Muscle of leg (tissue), 16 donors: ENCODE data around the gene TNFRSF25. TPM values are rescaled to one million over a fixed set of nuclear protein-coding genes. Genes with fewer than 3 reads are reported as not detected.
A peak's percentile ranks its signal among the peaks of the same experiment; 100 is the strongest.

Experiments
- DNase-seq: peaks from one replicate; pipeline ENCODE4 v3.0.0; 2013
- H3K27ac ChIP-seq: one replicate; pipeline ENCODE4 v1.5.1; 2013; ENCODE audit warnings: mild to moderate bottlenecking, low read length, control low read depth
- H3K27me3 ChIP-seq: one replicate; pipeline ENCODE4 v1.6.1; 2013; ENCODE audit warnings: low read length; ENCODE audit not compliant: control insufficient read depth, insufficient read depth
- H3K36me3 ChIP-seq: one replicate; pipeline ENCODE4 v1.6.1; 2013; ENCODE audit warnings: low read length; ENCODE audit not compliant: control insufficient read depth, insufficient read depth
- H3K4me1 ChIP-seq: one replicate; pipeline ENCODE4 v1.6.1; 2013; ENCODE audit warnings: low read length; ENCODE audit not compliant: control insufficient read depth, insufficient read depth
- H3K4me3 ChIP-seq: one replicate; pipeline ENCODE4 v1.5.1; 2013; ENCODE audit warnings: low read length, control low read depth
- H3K9me3 ChIP-seq: replicated peaks from 2 replicates; pipeline ENCODE4 v1.6.1; 2013; ENCODE audit warnings: low read depth, low read length; ENCODE audit not compliant: control insufficient read depth
- WGBS: methylation state at CpG from one replicate; pipeline ENCODE4 v1.1.5; 2013; ENCODE audit warnings: missing lambda C conversion rate; ENCODE audit not compliant: insufficient coverage; 5-methylcytosine and 5-hydroxymethylcytosine counted together
- long read RNA-seq, 11 donors: transcript quantifications; one replicate each; lab custom pipeline, GENCODE V29; 2026
- polyA plus RNA-seq, 8 donors: library from polyadenylated mRNA; unstranded; fragments of 120-200 nt; gene quantifications; one replicate each; pipeline versions ENCODE4 v1.2.1 to v1.2.3, GENCODE V29; 2013; ENCODE audit warnings: inconsistent platforms in 1 of 8, low replicate concordance in 1 of 8; ENCODE audit not compliant: insufficient read length in 8 of 8, insufficient read depth in 1 of 8
- total RNA-seq: library from RNA; stranded (reverse); fragments of 120-200 nt; gene quantifications from one replicate; pipeline ENCODE4 v1.2.4, GENCODE V29; 2013

The TNFRSF25 gene
- total RNA-seq (10.3 TPM), polyA plus RNA-seq (10 to 100 TPM in 5 of 8 donors, 1 to 10 TPM in 3; 5.3 to 18.3 (median 11.3) TPM)
- long read RNA-seq, donor 1, partial matches to known transcripts, result 0 of 1 reads
- long read RNA-seq, donor 1, other reads (novel, unspliced or antisense), result 0 of 1 reads
- long read RNA-seq, donor 2, result 0 reads
- long read RNA-seq, donor 3, partial matches to known transcripts, result 5 of 6 reads
- long read RNA-seq, donor 3, other reads (novel, unspliced or antisense), result 0 of 6 reads
- long read RNA-seq, donor 4, result 0 reads
- long read RNA-seq, donor 5, partial matches to known transcripts, result 0 of 1 reads
- long read RNA-seq, donor 5, other reads (novel, unspliced or antisense), result 0 of 1 reads
- long read RNA-seq, donor 6, partial matches to known transcripts, result 0 of 10 reads
- long read RNA-seq, donor 6, other reads (novel, unspliced or antisense), result 0 of 10 reads
- long read RNA-seq, donor 7, partial matches to known transcripts, result 0 of 1 reads
- long read RNA-seq, donor 7, other reads (novel, unspliced or antisense), result 0 of 1 reads
- long read RNA-seq, donor 8, partial matches to known transcripts, result 0 of 1 reads
- long read RNA-seq, donor 8, other reads (novel, unspliced or antisense), result 0 of 1 reads
- long read RNA-seq, donor 9, result 0 reads
- long read RNA-seq, donor 10, partial matches to known transcripts, result 0 of 1 reads
- long read RNA-seq, donor 10, other reads (novel, unspliced or antisense), result 0 of 1 reads
- long read RNA-seq, donor 11, result 0 reads

GRCh38 chr1:6466023-6466422 is at the start of gene TNFRSF25:
TNFRSF25 (minus strand) TSS chr1:6466173; CDS start chr1:6466107, 66 bp downstream.
- H3K4me3 ChIP-seq, result no peak within 1 kb of the TSS
- WGBS, result 11% methylated on average over 43 of the region's 43 CpGs
- peaks cover 31% of the 10 kb centered on the region for H3K36me3 ChIP-seq

GRCh38 chr1:6515771-6516170 is 49.8 kb upstream of the TNFRSF25 start:
- Histone ChIP-seq H3K4me1 (peaks cover 49% of the 10 kb centered on the region), H3K36me3 (no peaks in the 10 kb centered on the region), H3K4me3 (no peak overlapping the region), H3K9me3 (no peaks in the 10 kb centered on the region), H3K27me3 (no peaks in the 10 kb centered on the region), H3K27ac (no peak overlapping the region)
- WGBS, result 67% methylated on average over 1 of the region's 4 CpGs
- no peak for DNase-seq

More at GRCh38 chr1:6466023-6466422, at the start of gene TNFRSF25:
- Histone ChIP-seq H3K9me3 (no peaks in the 10 kb centered on the region), H3K4me1 (peaks cover 4% of the 10 kb centered on the region), H3K27me3 (peaks cover 32% of the 10 kb centered on the region), H3K27ac (no peak within 1 kb of the TSS)
- DNase-seq, result no peak

- Histone ChIP-seq H3K36me3 (no peaks in the 10 kb centered on the region), H3K9me3 (no peaks in the 10 kb centered on the region), H3K4me1 (peaks cover 56% of the 10 kb centered on the region), H3K4me3 (no peak overlapping the region), H3K27ac (no peak overlapping the region), H3K27me3 (no peaks in the 10 kb centered on the region)
- no peak for DNase-seq
- 48% methylated on average over 9 of the region's 9 CpGs for WGBS
These were observed 47.4 kb upstream of the TNFRSF25 start for GRCh38 chr1:6513320-6513801.

GRCh38 chr1:6512908-6513280 is 46.9 kb upstream of the TNFRSF25 start:
- H3K9me3 ChIP-seq, result no peaks in the 10 kb centered on the region
- H3K4me3 ChIP-seq, result no peak overlapping the region
- 64% methylated on average over 5 of the region's 8 CpGs for WGBS
- H3K27me3 ChIP-seq, result no peaks in the 10 kb centered on the region
- no peaks in the 10 kb centered on the region for H3K36me3 ChIP-seq
- H3K27ac ChIP-seq, result peak overlapping the region; percentile 69
- no peak for DNase-seq
- peaks cover 60% of the 10 kb centered on the region for H3K4me1 ChIP-seq

- no peak overlapping the region for H3K4me3 ChIP-seq
- no peaks in the 10 kb centered on the region for H3K27me3 ChIP-seq
- no peaks in the 10 kb centered on the region for H3K9me3 ChIP-seq
- H3K27ac ChIP-seq, result peak overlapping the region; percentile 71
- H3K36me3 ChIP-seq, result no peaks in the 10 kb centered on the region
- DNase-seq, result no peak
- peaks cover 66% of the 10 kb centered on the region for H3K4me1 ChIP-seq
- 74% methylated on average over 10 of the region's 19 CpGs for WGBS
These were observed 46.4 kb upstream of the TNFRSF25 start for GRCh38 chr1:6512245-6512907.

GRCh38 chr1:6511561-6512244 is 45.7 kb upstream of the TNFRSF25 start:
- 49% methylated on average over 9 of the region's 16 CpGs for WGBS
- H3K4me1 ChIP-seq, result peaks cover 72% of the 10 kb centered on the region

GRCh38 chr1:6511056-6511455 is 45.1 kb upstream of the TNFRSF25 start:
- Histone ChIP-seq H3K9me3 (no peaks in the 10 kb centered on the region), H3K4me3 (no peak overlapping the region), H3K36me3 (no peaks in the 10 kb centered on the region), H3K27ac (peak overlapping the region; percentile 7), H3K4me1 (peaks cover 79% of the 10 kb centered on the region), H3K27me3 (no peaks in the 10 kb centered on the region)
- 66% methylated on average over 5 of the region's 6 CpGs for WGBS
- DNase-seq, result no peak

More at GRCh38 chr1:6511561-6512244, 45.7 kb upstream of the TNFRSF25 start:
- Histone ChIP-seq H3K27ac (peak overlapping the region; percentile 71), H3K4me3 (no peak overlapping the region), H3K9me3 (no peaks in the 10 kb centered on the region), H3K36me3 (no peaks in the 10 kb centered on the region), H3K27me3 (no peaks in the 10 kb centered on the region)
- no peak for DNase-seq

GRCh38 chr1:6510493-6510892 is 44.5 kb upstream of the TNFRSF25 start:
- Histone ChIP-seq H3K9me3 (no peaks in the 10 kb centered on the region), H3K4me1 (peaks cover 84% of the 10 kb centered on the region), H3K27ac (no peak overlapping the region), H3K27me3 (no peaks in the 10 kb centered on the region), H3K36me3 (no peaks in the 10 kb centered on the region), H3K4me3 (no peak overlapping the region)
- no peak for DNase-seq
- WGBS, result 100% methylated on average over 2 of the region's 6 CpGs

- 79% methylated on average over 2 of the region's 10 CpGs for WGBS
- Histone ChIP-seq H3K27ac (no peak overlapping the region), H3K4me1 (peaks cover 89% of the 10 kb centered on the region), H3K27me3 (no peaks in the 10 kb centered on the region), H3K4me3 (no peak overlapping the region), H3K36me3 (no peaks in the 10 kb centered on the region), H3K9me3 (no peaks in the 10 kb centered on the region)
- no peak for DNase-seq
These were observed 43.9 kb upstream of the TNFRSF25 start for GRCh38 chr1:6509919-6510291.
